Karpas-422 (cell line): ENCODE results near the gene PHC1. TPM values are rescaled to one million over a fixed set of nuclear protein-coding genes. Genes with fewer than 3 reads are reported as not detected.
A peak's percentile ranks its signal among the peaks of the same experiment; 100 is the strongest.

Experiments used
- DNase-seq: peaks from one replicate; pipeline ENCODE4 v3.0.0-alpha.2; 2015
- H2AFZ ChIP-seq: fragments of 200-600 bp; sonication (generic); 2 replicates; pipeline ENCODE4 v1.6.1; 2014; ENCODE audit warnings: antibody characterized with exemption, low read length, mixed read lengths
- H3K27ac ChIP-seq: fragments of 200-600 bp; sonication (generic); 2 replicates; pipeline ENCODE4 v1.5.1; 2014; ENCODE audit warnings: mild to moderate bottlenecking, low read length, moderate library complexity
- H3K27me3 ChIP-seq: fragments of 200-600 bp; sonication (generic); 2 replicates; pipeline ENCODE4 v1.6.1; 2014; ENCODE audit warnings: low read length, mixed read lengths
- H3K36me3 ChIP-seq: fragments of 200-600 bp; sonication (generic); 2 replicates; pipeline ENCODE4 v1.6.1; 2014; ENCODE audit warnings: low read length, mixed read lengths; ENCODE audit not compliant: insufficient read depth
- H3K4me1 ChIP-seq: fragments of 200-600 bp; sonication (generic); 2 replicates; pipeline ENCODE4 v1.6.1; 2014; ENCODE audit warnings: mild to moderate bottlenecking, low read length, mixed read lengths
- H3K4me2 ChIP-seq: fragments of 200-600 bp; sonication (generic); 2 replicates; pipeline ENCODE4 v1.6.1; 2014; ENCODE audit warnings: low read length, low read depth, mild to moderate bottlenecking; ENCODE audit not compliant: poor library complexity, severe bottlenecking
- H3K4me3 ChIP-seq: fragments of 200-600 bp; sonication (generic); 2 replicates; pipeline ENCODE4 v1.5.1; 2014; ENCODE audit warnings: mild to moderate bottlenecking, antibody characterized with exemption, low read length, mixed read lengths
- H3K79me2 ChIP-seq: fragments of 200-600 bp; sonication (generic); 2 replicates; pipeline ENCODE4 v1.6.1; 2014; ENCODE audit warnings: mild to moderate bottlenecking, low read length, mixed read lengths
- H3K9ac ChIP-seq: fragments of 200-600 bp; sonication (generic); 2 replicates; pipeline ENCODE4 v1.6.0; 2014; ENCODE audit warnings: low read length
- H3K9me2 ChIP-seq: fragments of 200-600 bp; sonication (generic), shearing (Covaris generic); replicated peaks from 2 replicates; pipeline ENCODE4 v1.6.0; 2014; ENCODE audit warnings: mild to moderate bottlenecking, low read length, moderate library complexity; ENCODE audit not compliant: insufficient read depth
- H3K9me3 ChIP-seq: fragments of 300-700, 200-600 bp; sonication (generic); 2 replicates; pipeline ENCODE4 v1.6.1; 2014; ENCODE audit warnings: low read length, mixed read lengths
- H4K20me1 ChIP-seq: fragments of 200-600 bp; sonication (generic); 2 replicates; pipeline ENCODE4 v1.6.1; 2014; ENCODE audit warnings: mild to moderate bottlenecking, antibody characterized with exemption, low read length, low read depth; ENCODE audit not compliant: insufficient read depth
- total RNA-seq: library from RNA; depleted of rRNA; stranded (reverse); fragments of >200 nt; shearing (Covaris generic); gene quantifications from 2 replicates; pipeline ENCODE4 v1.2.3, GENCODE V29; 2014; ENCODE audit warnings: low replicate concordance

PHC1 gene
- total RNA-seq, 1 experiment from 2014 or later: 26.2 TPM

GRCh38 chr12:8903646-8904045, 10.7 kb upstream of the PHC1 start:
- DNase-seq: no peak
- Histone ChIP-seq H3K27me3 (no peaks in the 10 kb centered on the region), H3K4me3 (no peak overlapping the region), H3K4me2 (no peak overlapping the region), H4K20me1 (no peaks in the 10 kb centered on the region), H3K36me3 (no peaks in the 10 kb centered on the region), H3K4me1 (peaks cover 30% of the 10 kb centered on the region), H3K9me2 (no peaks in the 10 kb centered on the region), H3K9me3 (no peaks in the 10 kb centered on the region), H3K9ac (no peak overlapping the region), H2AFZ (no peak overlapping the region), H3K79me2 (no peaks in the 10 kb centered on the region), H3K27ac (no peak overlapping the region)

- no peaks in the 10 kb centered on the region for H3K79me2 ChIP-seq
- no peak overlapping the region for H3K9ac ChIP-seq
- H3K9me3 ChIP-seq: no peaks in the 10 kb centered on the region
- no peak overlapping the region for H3K27ac ChIP-seq
- no peak overlapping the region for H3K4me3 ChIP-seq
- no peaks in the 10 kb centered on the region for H4K20me1 ChIP-seq
- H3K4me2 ChIP-seq: peak overlapping the region; percentile 12
- H2AFZ ChIP-seq: no peak overlapping the region
- no peaks in the 10 kb centered on the region for H3K27me3 ChIP-seq
- H3K9me2 ChIP-seq: no peaks in the 10 kb centered on the region
- H3K4me1 ChIP-seq: peaks cover 30% of the 10 kb centered on the region
- H3K36me3 ChIP-seq: no peaks in the 10 kb centered on the region
- no peak for DNase-seq
Measured at GRCh38 chr12:8904665-8905064, 9.6 kb upstream of the PHC1 start.

- H2AFZ ChIP-seq: no peak overlapping the region
- H3K79me2 ChIP-seq: no peaks in the 10 kb centered on the region
- H3K9ac ChIP-seq: no peak overlapping the region
- no peaks in the 10 kb centered on the region for H3K27me3 ChIP-seq
- no peaks in the 10 kb centered on the region for H3K9me3 ChIP-seq
- DNase-seq: no peak
- H3K4me2 ChIP-seq: no peak overlapping the region
- H3K4me1 ChIP-seq: peaks cover 30% of the 10 kb centered on the region
- H3K9me2 ChIP-seq: no peaks in the 10 kb centered on the region
- no peak overlapping the region for H3K27ac ChIP-seq
- no peaks in the 10 kb centered on the region for H3K36me3 ChIP-seq
- H3K4me3 ChIP-seq: no peak overlapping the region
- H4K20me1 ChIP-seq: no peaks in the 10 kb centered on the region
Measured at GRCh38 chr12:8905546-8905945, 8.8 kb upstream of the PHC1 start.

- H3K36me3 ChIP-seq: no peaks in the 10 kb centered on the region
- no peaks in the 10 kb centered on the region for H3K9me2 ChIP-seq
- H3K9me3 ChIP-seq: no peaks in the 10 kb centered on the region
- H4K20me1 ChIP-seq: no peaks in the 10 kb centered on the region
- DNase-seq: peak; percentile 28
- no peak overlapping the region for H3K4me2 ChIP-seq
- no peaks in the 10 kb centered on the region for H3K27me3 ChIP-seq
- H3K79me2 ChIP-seq: no peaks in the 10 kb centered on the region
- H2AFZ ChIP-seq: no peak overlapping the region
- no peak overlapping the region for H3K27ac ChIP-seq
- peaks cover 33% of the 10 kb centered on the region for H3K4me1 ChIP-seq
- no peak overlapping the region for H3K4me3 ChIP-seq
- H3K9ac ChIP-seq: no peak overlapping the region
Measured at GRCh38 chr12:8906266-8907180, 7.8 kb upstream of the PHC1 start.

- Histone ChIP-seq H3K79me2 (no peaks in the 10 kb centered on the region), H3K9ac (no peak overlapping the region), H2AFZ (no peak overlapping the region), H3K4me3 (no peak overlapping the region), H4K20me1 (no peaks in the 10 kb centered on the region), H3K27ac (no peak overlapping the region), H3K4me1 (peaks cover 35% of the 10 kb centered on the region), H3K9me3 (no peaks in the 10 kb centered on the region), H3K36me3 (no peaks in the 10 kb centered on the region), H3K27me3 (no peaks in the 10 kb centered on the region), H3K4me2 (peak overlapping the region; percentile 28), H3K9me2 (no peaks in the 10 kb centered on the region)
- DNase-seq: no peak
Measured at GRCh38 chr12:8907513-8907912, 6.8 kb upstream of the PHC1 start.

GRCh38 chr12:8909752-8910151, 4.6 kb upstream of the PHC1 start:
- Histone ChIP-seq H3K4me3 (no peak overlapping the region), H3K79me2 (no peaks in the 10 kb centered on the region), H3K9ac (no peak overlapping the region), H3K27ac (no peak overlapping the region), H3K36me3 (no peaks in the 10 kb centered on the region), H3K4me1 (peaks cover 28% of the 10 kb centered on the region), H4K20me1 (no peaks in the 10 kb centered on the region), H3K27me3 (no peaks in the 10 kb centered on the region), H3K4me2 (no peak overlapping the region), H2AFZ (no peak overlapping the region), H3K9me2 (no peaks in the 10 kb centered on the region), H3K9me3 (no peaks in the 10 kb centered on the region)
- no peak for DNase-seq

GRCh38 chr12:8911606-8912268, 2.6 kb upstream of the PHC1 start:
- no peaks in the 10 kb centered on the region for H4K20me1 ChIP-seq

GRCh38 chr12:8912914-8913313, 1.4 kb upstream of the PHC1 start:
- Histone ChIP-seq H3K9me2 (no peaks in the 10 kb centered on the region), H3K9ac (no peak overlapping the region), H4K20me1 (no peaks in the 10 kb centered on the region), H3K36me3 (no peaks in the 10 kb centered on the region), H3K27me3 (no peaks in the 10 kb centered on the region), H3K9me3 (no peaks in the 10 kb centered on the region), H3K79me2 (no peaks in the 10 kb centered on the region), H2AFZ (no peak overlapping the region), H3K27ac (no peak overlapping the region), H3K4me2 (no peak overlapping the region), H3K4me1 (peaks cover 29% of the 10 kb centered on the region), H3K4me3 (no peak overlapping the region)
- peak; percentile 67 for DNase-seq

More at GRCh38 chr12:8911606-8912268, 2.6 kb upstream of the PHC1 start:
- no peak overlapping the region for H2AFZ ChIP-seq
- H3K27ac ChIP-seq: no peak overlapping the region
- H3K79me2 ChIP-seq: no peaks in the 10 kb centered on the region
- no peaks in the 10 kb centered on the region for H3K9me2 ChIP-seq
- H3K4me3 ChIP-seq: no peak overlapping the region
- H3K9ac ChIP-seq: no peak overlapping the region
- no peak for DNase-seq
- H3K27me3 ChIP-seq: no peaks in the 10 kb centered on the region
- no peak overlapping the region for H3K4me2 ChIP-seq
- no peaks in the 10 kb centered on the region for H3K36me3 ChIP-seq
- H3K9me3 ChIP-seq: no peaks in the 10 kb centered on the region
- H3K4me1 ChIP-seq: peaks cover 39% of the 10 kb centered on the region
